AG20443 (cell line): ENCODE measurements around the gene AREG.

ENCODE experiments used
- DNase-seq: peaks from one replicate; pipeline ENCODE4 v3.0.0; 2012; ENCODE audit warnings: low spot score, mixed read lengths

AREG gene

GRCh38 chr4:74431113-74431826 lies 13.7 kb upstream of the AREG start:
- no peak for DNase-seq

GRCh38 chr4:74433043-74433442 lies 11.9 kb upstream of the AREG start:
- DNase-seq = no peak

GRCh38 chr4:74433541-74434172 lies 11.3 kb upstream of the AREG start:
- peak; percentile 16 for DNase-seq

- no peak for DNase-seq
Observed at GRCh38 chr4:74435296-74435695, 9.6 kb upstream of the AREG start.

- DNase-seq = no peak
Observed at GRCh38 chr4:74437866-74438265, 7.1 kb upstream of the AREG start.

GRCh38 chr4:74438661-74439060 lies 6.3 kb upstream of the AREG start:
- DNase-seq = no peak

- DNase-seq = no peak
Observed at GRCh38 chr4:74439952-74440351, 5.0 kb upstream of the AREG start.

GRCh38 chr4:74440356-74440755 lies 4.6 kb upstream of the AREG start:
- peak; percentile 15 for DNase-seq

GRCh38 chr4:74441744-74442143 lies 3.2 kb upstream of the AREG start:
- DNase-seq = no peak

- no peak for DNase-seq
Observed at GRCh38 chr4:74446193-74446868, 1.4 kb downstream of the AREG start.

- DNase-seq = no peak
Observed at GRCh38 chr4:74446896-74447295, 2.0 kb downstream of the AREG start.

GRCh38 chr4:74447636-74448233 lies 2.8 kb downstream of the AREG start:
- no peak for DNase-seq

- no peak for DNase-seq
Observed at GRCh38 chr4:74449571-74450297, 4.8 kb downstream of the AREG start.

- DNase-seq = no peak
Observed at GRCh38 chr4:74450298-74450683, 5.4 kb downstream of the AREG start.

GRCh38 chr4:74451214-74451661 lies 6.3 kb downstream of the AREG start:
- DNase-seq = peak; percentile 34

- no peak for DNase-seq
Observed at GRCh38 chr4:74453037-74453635, 8.2 kb downstream of the AREG start.

GRCh38 chr4:74453829-74454742 lies 9.2 kb downstream of the AREG start:
- no peak for DNase-seq

GRCh38 chr4:74455361-74456055 lies 10.6 kb downstream of the AREG start:
- DNase-seq = no peak

- no peak for DNase-seq
Observed at GRCh38 chr4:74456056-74456744, 11.3 kb downstream of the AREG start.
